GM21367 (cell line): Measurements from ENCODE around the gene LRP1B.

Experiments
- ATAC-seq: cut with Tn5 transposase; IDR thresholded peaks from one replicate; pipeline ENCODE4 v1.9.1; 2021; ENCODE audit not compliant: unreplicated experiment

The LRP1B gene

DNA sequence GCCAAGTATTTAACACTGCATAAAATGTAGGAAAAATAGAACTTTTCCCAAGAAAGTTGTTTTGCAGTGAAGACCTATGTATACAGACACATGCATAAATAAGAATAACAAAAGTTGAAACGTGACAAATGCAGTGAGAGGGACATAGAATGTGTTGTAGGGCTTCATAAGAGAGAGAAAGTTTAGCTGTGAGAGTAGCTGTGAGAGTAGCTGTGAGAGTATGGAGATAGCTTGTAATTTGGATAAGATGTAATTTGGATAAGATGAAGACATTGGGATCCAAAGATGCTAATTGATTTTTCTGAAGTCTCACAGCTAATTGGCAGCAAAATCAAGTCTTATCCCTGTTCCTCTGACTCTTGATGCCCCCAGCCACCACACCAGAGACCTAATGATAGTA is 170.9 kb downstream of the LRP1B start:
- ATAC-seq, result no peak

DNA sequence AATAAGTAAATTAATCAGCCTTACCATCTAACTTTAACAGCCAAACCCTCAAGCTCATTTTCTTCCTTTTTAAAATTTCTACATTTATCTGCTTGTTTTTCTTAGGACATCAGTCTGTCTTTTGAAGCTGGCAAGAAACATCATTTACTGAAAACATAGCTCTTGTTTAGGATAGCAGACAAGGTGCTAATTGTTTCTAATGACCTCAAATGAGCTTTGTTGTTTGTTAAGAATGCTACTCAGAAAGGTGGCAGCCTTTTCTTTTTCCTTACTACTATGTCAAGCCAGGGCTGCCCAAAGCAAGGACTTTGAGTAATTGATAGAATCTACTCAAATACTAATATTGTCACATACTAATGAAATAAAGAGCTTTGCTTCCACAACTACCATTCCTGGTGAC is 171.8 kb downstream of the LRP1B start:
- ATAC-seq, result no peak

DNA sequence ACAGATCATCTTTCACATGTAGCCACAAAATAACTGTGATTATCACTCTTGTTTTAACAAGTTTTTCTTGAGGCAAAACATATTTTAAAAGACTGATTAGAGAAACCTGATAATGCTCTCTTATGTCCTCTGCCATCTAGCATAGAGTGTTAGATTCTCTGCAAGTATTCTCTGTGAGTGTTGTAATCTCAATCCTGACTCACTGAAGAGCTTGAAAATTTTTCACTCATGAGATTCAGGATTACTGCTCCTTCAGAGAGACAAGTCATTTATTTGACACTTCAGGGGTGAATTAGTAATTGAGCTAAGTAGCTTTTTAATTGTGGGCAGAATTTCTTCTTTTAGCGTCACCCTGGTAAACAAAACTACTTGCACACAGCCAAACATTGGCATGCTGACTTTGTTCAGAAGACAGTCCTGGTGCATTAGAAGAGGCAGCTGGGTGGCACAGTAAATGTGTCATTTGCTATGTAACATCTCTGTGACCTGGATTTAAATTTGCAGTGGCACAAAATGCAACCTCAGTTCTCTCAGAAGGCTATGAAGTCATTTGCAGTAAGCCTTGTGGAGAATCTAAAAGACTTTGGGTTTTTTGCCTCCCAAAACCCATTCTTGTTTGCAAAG is 172.9 kb downstream of the LRP1B start:
- ATAC-seq, result no peak

DNA sequence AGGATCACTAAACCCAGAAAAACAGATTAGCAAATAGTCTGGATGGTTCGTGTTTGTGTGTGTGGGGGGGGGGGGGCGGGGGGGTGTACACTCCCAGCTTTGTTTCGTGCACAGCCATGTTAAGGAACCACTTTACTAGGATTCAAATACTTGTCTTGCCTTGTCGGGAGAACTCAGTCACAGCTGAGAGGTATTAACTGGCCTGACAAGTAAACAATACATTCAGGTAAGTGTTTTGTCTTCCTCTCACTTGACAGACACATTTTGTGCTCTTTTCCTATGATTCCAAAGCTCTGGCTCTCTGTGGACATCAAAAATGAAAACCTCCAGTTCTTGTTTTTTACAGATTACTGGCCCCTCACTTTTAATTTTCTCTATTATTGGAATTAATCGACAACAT is 173.5 kb downstream of the LRP1B start:
- ATAC-seq, result no peak

DNA sequence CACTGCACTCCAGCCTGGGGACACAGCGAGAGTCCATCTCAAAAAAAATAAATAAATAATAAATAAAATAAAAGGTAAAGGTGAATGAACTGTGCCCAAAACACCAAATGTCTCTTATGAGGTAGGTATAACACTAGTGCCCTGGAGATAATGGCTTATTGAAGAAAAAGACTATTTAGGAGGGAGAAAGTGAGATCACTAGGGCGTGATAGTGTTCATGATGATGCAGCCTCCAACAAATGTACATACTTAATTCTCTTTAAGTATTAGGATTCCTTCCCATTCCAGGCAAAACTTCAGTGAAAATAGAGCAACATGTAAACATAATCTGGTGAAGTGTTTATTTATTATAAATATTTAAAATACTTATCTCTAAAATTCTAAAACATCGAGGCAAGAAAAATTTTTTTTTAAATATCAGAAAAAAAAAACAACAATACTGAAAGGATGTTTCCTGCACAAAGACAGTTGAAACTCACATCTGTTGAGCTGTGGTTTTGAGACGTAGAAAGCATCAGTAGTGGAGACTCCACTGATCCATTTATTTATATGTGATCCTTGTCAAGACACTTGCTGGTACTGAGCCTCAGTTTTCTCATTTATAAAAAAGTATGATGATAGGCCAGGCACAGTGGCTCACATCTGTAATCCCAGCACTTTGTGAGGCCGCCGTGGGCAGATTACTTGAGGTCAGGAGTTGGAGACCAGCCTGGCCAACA is 183.3 kb downstream of the LRP1B start:
- no peak for ATAC-seq

DNA sequence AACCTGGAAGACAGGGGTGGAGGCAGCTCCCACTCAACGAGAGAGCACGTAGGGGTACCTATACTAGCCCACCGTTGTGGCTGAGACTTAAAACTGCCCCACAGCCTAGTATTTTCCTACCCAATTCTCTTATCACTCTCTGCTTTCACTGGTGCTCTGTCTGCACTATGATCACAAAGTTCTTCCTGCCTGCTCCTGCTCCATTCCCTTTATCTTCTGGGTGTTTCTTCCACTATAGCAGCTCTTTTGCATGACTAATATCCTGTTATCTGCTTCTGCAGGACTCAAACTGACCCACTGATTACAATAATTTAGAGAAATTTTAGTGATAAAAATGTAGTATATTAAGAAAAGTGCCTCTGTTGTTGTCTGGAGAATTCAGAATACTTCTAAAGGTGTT is 184.8 kb downstream of the LRP1B start:
- no peak for ATAC-seq

DNA sequence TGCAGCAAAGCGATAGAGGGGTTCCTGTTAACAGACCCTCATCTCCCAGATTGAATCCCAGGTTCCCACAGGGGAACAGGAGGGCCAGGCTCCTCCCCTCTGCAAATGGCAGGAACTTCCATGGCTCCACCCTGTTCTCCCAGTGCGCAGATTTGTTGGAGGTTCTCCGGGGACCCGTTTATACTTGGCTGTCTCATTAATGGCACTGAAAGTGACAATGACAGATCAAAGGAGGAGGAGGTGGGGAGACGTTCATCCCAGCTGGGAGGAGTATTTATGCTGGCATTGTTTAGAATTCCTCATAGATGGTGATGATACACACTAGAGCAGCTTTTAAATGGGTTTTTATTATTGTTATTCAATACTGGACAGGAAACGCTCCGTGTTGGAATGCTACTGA is 186.9 kb downstream of the LRP1B start:
- ATAC-seq, result no peak

DNA sequence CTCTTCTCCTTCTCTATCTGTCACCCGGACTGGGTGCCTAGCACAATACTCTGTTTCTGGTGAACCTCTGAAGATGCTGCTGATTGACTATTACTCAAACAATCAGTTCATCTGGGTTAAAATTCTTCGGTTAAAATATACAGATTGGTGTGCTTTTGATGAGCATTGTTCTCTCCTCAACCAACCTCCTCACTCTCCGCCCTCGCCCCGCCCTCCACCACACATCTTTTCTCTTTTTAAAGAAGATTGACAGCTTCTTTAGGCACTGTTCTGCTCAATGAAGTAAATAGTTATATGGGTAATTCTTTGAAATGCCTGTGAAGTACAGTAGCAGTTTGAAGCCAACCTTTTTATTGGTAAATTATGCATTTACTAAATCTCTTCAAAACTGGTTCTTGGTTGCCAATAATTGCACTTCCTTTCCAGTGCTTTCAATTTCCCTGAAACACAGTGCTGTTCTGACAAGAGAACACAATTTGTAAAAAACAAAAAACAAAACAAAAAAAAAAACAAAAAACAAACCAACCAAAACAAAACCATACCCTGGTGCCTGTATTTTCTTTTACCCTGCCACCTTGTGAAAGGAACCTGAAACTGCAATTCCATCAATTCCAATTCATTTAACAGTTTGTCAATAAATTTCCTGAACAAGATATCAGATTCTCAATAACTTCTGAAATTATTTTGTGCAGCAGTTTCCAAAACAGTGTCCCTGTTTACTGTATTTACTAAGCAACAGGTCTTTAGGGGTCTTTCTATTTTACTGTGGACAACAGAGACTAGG is 188.6 kb downstream of the LRP1B start:
- no peak for ATAC-seq

DNA sequence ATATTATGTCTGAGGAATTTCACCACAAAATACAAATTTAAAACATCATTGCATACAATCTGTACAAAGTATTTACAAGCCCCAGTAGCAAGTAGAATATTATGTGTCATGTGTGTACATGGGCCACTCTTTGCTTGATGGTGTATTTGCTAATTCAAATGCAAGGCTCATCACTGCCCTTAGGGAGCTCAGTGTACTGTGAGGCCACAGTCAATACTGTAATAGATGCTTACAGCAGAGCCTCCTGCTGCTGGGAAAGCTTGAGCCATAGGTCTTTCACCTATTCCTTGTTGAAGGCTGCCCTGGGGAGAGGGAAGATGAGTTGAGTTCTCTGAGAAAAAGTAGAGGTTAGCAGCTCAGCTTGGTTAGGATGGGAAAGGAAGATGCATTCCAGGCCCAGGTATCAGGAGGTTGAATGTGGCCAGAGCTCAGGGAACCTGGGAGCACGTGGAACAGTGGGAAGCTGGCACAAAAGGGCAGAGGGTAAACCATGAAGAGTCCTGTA is 189.6 kb downstream of the LRP1B start:
- no peak for ATAC-seq

DNA sequence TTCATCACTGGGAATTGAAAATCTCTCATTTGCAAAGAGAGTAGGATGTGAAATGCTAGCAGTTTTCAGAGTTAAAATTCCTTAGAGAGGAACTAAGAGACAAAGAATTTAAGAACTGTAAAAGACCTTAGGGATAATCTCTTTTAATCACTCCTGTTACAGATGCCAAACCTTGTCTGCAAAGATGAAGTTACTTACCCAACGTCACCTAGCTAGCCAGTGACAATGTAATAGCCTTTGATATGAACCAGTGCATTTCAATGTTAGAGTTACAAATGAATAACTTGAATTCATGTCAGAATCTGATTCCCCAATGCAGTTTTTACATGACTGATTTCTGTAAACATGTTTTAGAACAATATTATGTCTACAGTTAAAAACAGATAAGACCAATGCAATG is 190.1 kb downstream of the LRP1B start:
- ATAC-seq, result no peak

DNA sequence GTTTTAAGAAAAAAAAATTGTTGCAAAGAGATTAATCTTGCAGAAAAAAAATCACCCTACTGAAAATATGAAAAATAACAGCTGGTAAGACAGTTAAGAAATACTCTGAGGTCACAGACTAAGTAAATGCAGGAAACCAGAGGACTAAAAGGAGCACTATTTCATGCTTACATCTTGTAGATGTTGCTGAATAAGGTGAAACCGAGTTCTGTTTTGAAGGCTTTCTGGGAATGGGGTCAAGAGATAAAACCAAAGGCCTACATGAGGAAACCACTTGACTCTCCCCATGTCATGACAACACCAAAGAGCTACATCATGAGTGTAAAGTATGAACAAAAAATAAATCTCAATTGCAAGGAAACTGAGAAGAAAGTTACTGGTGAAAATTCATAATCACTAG is 197.6 kb downstream of the LRP1B start:
- no peak for ATAC-seq

DNA sequence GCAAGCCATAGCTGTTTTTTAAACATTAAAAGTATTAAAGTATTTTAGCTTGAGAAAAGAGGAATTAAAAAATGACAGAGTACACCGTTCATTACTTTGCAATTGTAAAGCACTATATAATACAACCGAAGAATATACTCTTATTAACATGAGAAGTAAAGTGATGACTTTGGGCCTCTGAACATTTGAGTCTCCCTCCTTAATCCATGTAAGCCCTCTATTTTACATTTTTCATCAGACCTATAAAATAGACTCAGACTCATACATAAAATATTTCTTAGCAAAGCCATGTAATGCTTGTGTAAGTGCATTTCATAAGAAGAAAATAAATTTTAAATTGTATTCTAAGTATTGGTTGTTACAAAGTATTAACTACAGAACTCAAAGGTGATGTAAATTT is 198.6 kb downstream of the LRP1B start:
- ATAC-seq, result no peak

DNA sequence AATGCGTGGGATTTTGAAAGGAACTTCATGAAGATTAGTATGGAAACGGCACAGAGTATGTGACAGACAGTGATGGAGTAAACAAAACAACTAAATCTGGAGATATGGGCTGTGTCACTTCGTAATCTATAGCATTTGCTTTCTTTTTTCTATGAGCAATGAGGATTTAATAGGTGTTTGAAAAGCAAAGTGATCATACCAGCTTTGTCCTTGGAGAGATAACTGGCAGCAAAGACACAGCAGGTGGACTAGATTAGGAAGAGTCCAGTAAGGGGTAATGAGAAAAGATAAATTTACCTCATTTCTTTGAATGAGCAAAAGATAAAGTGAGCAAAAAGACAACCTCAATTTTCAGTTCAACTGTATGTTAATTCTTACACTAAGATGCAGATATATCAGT is 199.0 kb downstream of the LRP1B start:
- no peak for ATAC-seq

DNA sequence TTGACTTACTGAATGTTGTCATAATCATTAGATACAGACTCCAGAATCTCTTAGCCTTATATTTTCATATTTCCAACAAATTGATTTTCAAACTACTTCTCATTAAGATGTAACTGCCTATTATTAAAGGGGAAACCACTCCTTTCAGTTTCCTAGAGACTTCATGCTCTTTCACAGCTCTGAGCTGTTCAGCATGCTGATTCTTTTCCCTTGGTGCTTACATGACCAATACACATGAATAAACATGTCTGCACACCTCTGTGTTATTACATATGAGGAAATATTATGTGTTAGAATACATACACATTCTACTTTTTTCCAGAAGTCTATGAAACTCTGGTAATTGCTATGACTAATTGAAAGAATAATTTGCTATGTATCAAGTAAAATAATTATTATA is 200.0 kb downstream of the LRP1B start:
- no peak for ATAC-seq

DNA sequence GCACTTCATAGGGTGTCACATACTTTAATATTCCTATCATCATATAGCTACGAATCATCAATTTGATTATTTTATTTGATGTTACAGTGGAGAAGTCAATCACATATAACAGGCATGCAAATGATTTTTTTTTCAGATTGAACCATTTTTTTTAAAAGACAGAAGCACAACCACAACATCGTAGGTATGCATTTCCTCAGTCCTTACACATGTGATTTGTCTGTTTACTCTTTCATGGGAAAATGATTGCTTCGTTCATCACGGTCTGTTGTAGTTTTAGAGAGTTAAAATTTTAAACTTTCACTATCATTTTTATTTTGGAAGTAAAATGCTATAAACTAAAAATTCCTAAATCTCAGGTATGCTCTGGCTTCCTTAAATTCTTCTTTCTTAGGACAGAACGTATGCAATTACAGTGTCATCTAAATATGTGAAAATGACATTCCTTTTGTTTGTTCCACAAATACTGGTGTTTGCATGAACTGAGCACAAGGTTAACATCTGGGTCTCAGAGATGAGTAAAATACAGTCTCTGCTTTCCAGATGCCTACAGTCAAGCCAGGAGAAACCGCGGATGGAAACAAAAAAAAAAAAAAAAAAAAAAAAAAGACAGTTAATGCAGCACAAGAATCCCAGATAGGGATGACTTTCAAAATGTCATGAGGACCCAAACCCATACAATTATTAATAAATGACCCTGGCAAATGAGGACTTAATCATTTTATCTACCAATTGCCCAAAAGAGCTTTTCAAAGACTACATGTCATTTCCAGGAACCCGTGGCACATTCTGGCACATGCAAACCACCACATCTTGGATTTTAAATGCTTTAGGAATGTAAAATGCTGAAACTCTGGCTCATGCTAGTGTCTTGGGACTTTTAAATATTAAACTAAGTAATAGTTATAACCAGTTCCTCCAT is 201.2 kb downstream of the LRP1B start:
- no peak for ATAC-seq

DNA sequence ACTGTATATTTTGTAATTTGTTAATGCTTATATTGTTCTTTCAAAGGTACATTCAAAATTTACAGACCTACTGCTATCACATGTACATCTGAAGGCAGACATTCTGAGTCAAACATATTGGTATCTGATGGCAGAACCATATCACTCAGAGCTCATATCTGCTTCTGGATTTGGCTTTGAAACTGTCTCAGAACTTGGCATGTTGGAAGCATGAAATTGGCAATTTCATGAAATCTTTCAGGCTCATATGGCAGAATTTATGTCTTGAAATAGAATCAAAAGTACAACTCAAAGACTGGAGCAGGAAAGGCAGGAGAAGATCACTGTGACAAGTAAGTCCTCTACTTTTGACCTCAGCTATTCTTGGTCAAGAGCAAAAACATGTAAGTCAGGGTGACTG is 202.3 kb downstream of the LRP1B start:
- ATAC-seq, result no peak

DNA sequence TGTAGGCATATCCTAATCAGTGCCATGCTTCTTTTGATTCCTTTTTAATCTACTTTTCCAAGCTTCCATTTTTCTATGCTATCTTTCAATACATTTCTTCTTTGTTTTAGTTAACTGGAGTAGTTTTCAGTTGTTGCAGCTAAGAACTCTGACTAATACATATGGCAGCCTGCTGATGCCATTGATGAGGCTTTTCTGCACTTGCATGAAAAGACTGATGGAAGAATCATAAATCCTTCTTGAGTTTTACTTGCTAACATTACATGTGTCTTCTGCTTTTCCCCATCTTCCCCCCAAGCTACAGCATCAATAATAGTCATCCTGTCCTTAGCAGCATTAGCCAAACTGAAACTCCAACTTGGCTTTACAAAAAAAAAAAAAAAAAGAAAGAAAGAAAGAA is 203.3 kb downstream of the LRP1B start:
- no peak for ATAC-seq

DNA sequence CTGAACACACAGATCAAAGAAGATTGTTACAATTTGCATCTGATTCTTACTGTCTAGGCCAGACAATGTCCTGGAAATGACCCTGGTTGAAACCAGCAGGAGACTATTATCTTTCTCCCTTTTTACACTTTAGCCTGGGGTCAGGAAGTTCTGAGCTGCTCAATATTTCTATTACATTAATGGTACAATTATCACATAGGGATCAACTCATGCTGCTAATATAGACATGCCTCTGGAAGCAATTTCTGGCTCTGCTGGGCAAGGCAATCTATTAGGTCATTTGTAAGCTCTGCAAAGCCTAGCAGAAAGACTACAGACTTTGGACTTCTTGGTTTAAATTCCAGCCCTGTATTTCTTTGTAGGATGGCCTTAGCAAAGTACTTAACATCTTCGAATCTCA is 205.3 kb downstream of the LRP1B start:
- no peak for ATAC-seq

DNA sequence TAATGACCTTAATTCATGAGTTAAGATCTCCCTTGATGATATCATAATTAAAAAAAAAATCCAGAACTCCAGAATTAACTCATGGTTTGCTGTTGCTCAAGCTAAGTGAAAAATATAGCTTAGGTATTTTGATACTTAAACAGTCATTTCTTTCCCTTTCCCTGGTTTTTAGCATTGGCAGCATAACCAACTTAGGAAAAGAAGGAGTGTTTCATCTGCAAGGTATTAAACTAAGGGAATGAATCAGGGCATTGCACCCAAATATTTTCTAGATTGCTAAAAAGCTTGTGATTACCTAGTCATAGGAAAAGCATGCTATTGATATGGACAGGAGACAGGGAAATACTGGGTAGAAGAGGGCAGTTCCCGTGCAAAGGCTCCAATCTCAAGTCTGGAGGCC is 207.2 kb downstream of the LRP1B start:
- no peak for ATAC-seq

DNA sequence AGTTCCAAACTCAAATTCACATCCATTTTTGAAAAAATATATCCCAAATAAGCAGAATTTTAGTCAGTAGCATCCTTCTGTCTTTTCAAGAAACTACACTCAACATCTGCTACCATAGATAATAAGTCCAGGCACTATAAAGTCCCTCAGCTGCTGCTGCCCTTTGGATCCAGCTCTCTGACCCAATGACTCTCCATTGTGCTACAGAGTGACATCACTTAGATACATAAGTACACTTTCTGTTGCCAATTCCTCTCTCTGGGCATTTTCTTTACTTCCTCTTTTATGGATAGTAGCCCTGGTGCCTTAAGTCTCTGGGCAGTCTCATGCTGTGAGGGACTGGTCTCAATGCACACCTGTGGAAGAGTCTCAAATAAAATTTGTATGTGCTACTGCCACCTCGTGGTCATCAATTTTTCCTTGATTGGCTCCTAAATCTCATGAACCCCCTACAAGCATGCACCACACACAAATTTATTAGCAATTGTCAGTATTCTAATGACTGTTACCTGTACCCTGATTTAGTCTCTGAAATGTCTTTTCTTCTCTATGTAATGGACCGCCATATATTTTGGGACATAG is 219.2 kb downstream of the LRP1B start:
- no peak for ATAC-seq

DNA sequence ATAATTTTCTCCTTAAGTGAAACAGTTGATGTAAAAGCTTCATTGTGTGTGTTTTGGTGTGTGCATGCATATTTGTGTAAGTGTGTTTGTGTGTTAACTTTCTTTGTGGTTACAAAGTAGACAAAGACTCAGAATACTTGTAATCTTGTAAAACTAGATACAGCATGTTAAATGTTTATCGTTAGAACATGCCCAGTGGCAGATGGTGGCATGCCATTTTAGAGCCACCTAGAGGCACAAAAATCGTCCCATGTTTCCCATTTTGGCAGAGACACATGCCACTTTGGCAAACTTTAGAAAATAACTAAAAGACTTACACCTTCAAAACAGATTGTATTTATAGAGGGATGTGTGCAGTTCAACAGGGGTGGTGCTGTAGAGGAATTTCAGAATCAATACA is 224.1 kb downstream of the LRP1B start:
- no peak for ATAC-seq
